Hepatocyte (in vitro differentiated cells): ENCODE results near the gene MRTFA.

Experiments used
- EZH2 ChIP-seq: fragments of 200-600 bp; sonication (generic); IDR thresholded peaks from 2 replicates; pipeline ENCODE4 v1.6.1; 2016; ENCODE audit warnings: antibody characterized with exemption, mild to moderate bottlenecking, borderline replicate concordance
- EZH2phosphoT487 ChIP-seq: fragments of 200-600 bp; sonication (generic); IDR thresholded peaks from one replicate; pipeline ENCODE4 v1.6.1; 2018; ENCODE audit warnings: antibody characterized with exemption, mild to moderate bottlenecking, low read depth, moderate library complexity; ENCODE audit not compliant: unreplicated experiment, severe bottlenecking
- TF ChIP-seq, protein P1 (sequence below): fragments of 200-600 bp; sonication (generic); IDR thresholded peaks from 2 replicates; pipeline ENCODE4 v1.5.1; 2016; ENCODE audit warnings: antibody characterized with exemption, mild to moderate bottlenecking; ENCODE audit not compliant: poor library complexity

DNA sequence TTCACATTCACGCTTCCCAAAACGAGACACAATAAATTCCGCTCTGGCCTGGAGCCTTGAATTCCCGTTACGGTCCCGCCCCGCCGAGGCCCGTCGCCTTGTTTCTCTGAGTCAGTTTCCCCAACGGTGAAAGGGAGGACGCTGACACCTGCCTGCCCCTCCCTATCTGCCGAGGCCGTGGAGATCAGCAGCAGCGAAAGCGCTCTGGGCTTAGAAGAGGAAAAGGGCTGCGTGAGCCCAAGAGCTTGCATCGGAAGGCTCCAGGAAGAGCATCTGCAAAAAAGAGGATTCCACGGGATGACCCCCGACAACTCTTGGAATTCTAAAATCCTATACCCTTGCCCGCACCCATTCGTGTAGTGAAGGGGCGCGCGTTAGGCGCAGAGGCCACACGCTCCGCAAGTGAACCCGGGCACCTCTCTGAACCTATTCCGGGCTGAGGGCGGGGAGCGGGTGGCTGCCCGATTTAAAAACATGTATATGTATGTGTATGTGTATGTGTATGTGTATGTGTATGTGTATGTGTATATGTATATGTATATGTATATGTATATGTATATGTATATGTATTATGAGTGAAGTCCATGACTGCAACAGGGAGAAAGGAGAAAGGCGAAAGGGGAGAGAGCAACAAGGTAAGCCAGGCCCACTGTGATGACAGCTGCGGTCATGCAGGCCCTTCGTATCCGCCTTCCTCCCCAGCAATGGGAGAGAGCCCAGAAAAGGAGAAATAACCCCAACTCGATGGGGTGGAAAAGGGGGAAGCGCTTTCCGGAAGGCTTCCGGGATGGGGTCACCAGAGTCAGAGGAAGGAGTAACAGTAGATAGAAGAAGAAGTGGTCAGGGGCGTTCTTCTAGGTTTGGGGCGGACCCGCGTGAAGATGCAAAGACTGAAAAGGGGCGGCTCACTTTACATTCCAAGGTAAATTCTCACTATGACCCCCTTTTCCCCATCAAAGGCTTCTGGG is 948 bp upstream of the MRTFA start:
- TF ChIP-seq, protein P1, sequence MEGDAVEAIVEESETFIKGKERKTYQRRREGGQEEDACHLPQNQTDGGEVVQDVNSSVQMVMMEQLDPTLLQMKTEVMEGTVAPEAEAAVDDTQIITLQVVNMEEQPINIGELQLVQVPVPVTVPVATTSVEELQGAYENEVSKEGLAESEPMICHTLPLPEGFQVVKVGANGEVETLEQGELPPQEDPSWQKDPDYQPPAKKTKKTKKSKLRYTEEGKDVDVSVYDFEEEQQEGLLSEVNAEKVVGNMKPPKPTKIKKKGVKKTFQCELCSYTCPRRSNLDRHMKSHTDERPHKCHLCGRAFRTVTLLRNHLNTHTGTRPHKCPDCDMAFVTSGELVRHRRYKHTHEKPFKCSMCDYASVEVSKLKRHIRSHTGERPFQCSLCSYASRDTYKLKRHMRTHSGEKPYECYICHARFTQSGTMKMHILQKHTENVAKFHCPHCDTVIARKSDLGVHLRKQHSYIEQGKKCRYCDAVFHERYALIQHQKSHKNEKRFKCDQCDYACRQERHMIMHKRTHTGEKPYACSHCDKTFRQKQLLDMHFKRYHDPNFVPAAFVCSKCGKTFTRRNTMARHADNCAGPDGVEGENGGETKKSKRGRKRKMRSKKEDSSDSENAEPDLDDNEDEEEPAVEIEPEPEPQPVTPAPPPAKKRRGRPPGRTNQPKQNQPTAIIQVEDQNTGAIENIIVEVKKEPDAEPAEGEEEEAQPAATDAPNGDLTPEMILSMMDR = no peak
- TF ChIP-seq EZH2 (no peak), EZH2phosphoT487 (no peak)
